HG03139 (cell line): ENCODE measurements around the gene EXO5.
"Not testable (repeated sequence)": the region's sequence is repeated elsewhere in the genome, so short reads cannot be mapped to it uniquely, and the experiment has no call there.

ENCODE experiments used
- ATAC-seq: cut with Tn5 transposase; IDR thresholded peaks from one replicate; pipeline ENCODE4 v1.9.1; 2021; ENCODE audit not compliant: unreplicated experiment

The EXO5 gene

GRCh38 chr1:40546957-40547356 lies 38.4 kb downstream of the EXO5 start:
- ATAC-seq: no peak

DNA sequence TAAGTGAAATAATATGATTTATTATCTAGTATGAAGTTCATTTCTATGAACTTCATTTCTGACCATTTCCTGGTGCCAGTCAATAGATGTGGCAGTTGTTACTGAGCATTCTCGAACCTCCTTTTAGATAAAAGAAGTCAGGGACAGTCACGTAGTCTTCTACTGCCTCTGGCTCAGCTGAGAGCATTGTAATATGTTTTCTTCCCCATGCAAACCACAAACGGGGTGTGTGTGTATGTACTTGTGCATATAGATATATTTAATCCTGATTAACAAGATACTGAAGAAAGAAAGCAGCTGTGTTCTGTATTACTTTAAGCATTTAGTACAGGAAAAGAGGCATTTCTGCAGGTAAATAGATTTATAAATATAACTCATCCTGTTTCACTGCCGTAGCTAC lies 44.5 kb downstream of the EXO5 start:
- no peak for ATAC-seq

GRCh38 chr1:40554807-40555206 lies 46.2 kb downstream of the EXO5 start:
- ATAC-seq: not testable (repeated sequence)

- no peak for ATAC-seq
Observed at GRCh38 chr1:40556121-40556520, 47.6 kb downstream of the EXO5 start.

GRCh38 chr1:40558241-40558640 lies 49.7 kb downstream of the EXO5 start:
- not testable (repeated sequence) for ATAC-seq

- ATAC-seq: no peak
Observed at GRCh38 chr1:40562185-40562584, 53.6 kb downstream of the EXO5 start.

GRCh38 chr1:40563266-40563665 lies 54.7 kb downstream of the EXO5 start:
- ATAC-seq: no peak

DNA sequence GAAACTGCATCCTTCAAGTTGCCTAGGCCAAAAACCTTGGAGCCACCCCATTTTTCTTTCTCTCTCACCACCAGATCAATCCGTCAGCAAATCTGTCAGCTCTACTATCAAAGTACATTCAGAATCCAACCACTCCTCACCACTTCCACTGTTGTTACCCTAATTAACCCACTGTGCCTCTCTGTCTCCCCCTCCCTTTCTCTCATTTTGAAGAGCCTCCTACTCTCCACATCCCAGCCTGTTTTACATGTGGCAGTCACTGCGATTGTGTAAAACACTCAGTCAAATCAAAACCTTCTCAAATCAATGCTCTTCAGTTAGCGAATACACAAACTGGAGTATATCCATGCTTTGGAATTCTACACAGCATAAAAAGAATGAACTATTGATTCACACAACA lies 55.9 kb downstream of the EXO5 start:
- ATAC-seq: no peak

DNA sequence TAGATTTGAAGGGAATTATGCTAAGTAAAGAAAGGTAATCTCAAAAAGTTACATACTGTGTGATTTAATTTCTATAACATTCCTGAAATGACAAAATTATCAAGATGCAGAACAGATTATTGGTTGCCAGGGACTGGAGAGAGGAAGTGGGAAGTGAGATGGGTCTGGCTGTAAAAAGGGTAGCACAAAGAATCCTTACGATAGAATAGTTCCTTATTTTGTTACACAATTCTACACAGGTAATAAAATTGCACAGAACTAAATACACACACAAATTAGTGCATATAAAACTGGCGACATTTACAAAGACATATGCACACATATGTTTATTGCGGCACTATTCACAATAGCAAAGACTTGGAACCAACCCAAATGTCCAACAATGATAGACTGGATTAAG lies 56.3 kb downstream of the EXO5 start:
- ATAC-seq: no peak
